Astrocyte of the cerebellum (primary cell): ENCODE results near the gene KRTAP6-1.

Source experiments
- DNase-seq: peaks from one replicate; pipeline ENCODE4 v3.0.0-alpha.2; 2011; ENCODE audit warnings: low read depth
- H3K4me3 ChIP-seq: 2 replicates; pipeline ENCODE4 v1.5.1; 2011; ENCODE audit warnings: mild to moderate bottlenecking, low read depth, low read length, moderate library complexity
- in situ Hi-C: cut with HindIII; loops from 2 replicates; pipeline ENCODE4 v1.10.0; 2017; ENCODE audit warnings: low sequenced_read_pairs
- TF ChIP-seq, protein P1 (sequence below): IDR thresholded peaks from 2 replicates; pipeline ENCODE4 v1.5.1; 2012; ENCODE audit warnings: low read length, low read depth, moderate library complexity, mild to moderate bottlenecking; ENCODE audit errors: missing control alignments

KRTAP6-1 gene

DNA sequence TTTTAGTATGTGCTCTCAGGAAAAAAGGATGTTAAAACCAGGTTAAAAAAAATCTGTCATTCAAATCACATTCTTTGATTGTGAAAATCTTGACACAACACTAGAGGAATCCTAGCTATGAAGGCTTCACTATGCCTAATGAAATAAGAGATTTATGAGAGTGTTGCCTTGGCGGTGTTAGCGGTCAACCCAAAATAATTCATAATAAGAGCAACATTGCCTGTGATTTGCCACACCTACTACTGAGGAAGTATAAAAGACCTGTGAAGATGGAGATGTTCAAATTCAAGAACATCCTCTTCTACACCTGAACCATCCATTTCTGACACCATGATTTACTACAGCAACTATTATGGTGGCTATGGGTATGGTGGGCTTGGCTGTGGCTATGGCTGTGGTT is 2.4 kb upstream of the KRTAP6-1 start, which contains the start of gene KRTAP20-1:
Gene KRTAP20-1, plus strand, starts transcription at position 301 of the 400 bp plus-strand sequence. Its CDS starts 30 bp downstream, at position 331.
- TF ChIP-seq, protein P1, sequence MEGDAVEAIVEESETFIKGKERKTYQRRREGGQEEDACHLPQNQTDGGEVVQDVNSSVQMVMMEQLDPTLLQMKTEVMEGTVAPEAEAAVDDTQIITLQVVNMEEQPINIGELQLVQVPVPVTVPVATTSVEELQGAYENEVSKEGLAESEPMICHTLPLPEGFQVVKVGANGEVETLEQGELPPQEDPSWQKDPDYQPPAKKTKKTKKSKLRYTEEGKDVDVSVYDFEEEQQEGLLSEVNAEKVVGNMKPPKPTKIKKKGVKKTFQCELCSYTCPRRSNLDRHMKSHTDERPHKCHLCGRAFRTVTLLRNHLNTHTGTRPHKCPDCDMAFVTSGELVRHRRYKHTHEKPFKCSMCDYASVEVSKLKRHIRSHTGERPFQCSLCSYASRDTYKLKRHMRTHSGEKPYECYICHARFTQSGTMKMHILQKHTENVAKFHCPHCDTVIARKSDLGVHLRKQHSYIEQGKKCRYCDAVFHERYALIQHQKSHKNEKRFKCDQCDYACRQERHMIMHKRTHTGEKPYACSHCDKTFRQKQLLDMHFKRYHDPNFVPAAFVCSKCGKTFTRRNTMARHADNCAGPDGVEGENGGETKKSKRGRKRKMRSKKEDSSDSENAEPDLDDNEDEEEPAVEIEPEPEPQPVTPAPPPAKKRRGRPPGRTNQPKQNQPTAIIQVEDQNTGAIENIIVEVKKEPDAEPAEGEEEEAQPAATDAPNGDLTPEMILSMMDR, result no peak
- H3K4me3 ChIP-seq, result no peak within 1 kb of the TSS
- DNase-seq, result no peak
- in situ Hi-C loops, result no loop called here

DNA sequence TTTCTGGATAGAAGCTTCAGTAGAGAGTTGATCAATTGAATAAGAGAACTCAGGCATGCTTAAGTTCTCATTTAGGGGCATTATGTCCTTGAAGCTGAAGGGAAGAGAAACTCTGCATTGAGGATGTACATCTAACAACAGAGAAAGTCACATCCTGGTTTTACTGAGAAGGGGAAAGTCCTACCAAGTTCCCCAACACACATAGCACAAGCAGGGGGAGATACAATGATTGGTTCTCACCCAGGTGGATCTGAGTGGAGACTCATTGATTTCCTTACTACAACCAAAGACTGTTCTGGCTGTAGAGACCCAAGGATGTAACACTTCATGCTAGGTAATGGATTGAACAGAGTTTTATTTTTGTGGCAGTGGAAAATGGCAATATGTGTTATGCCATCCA is 1.5 kb upstream of the KRTAP6-1 start:
- no peak overlapping the region for H3K4me3 ChIP-seq
- no peak for DNase-seq
- in situ Hi-C loops, result no loop called here
- TF ChIP-seq, protein P1, result no peak

DNA sequence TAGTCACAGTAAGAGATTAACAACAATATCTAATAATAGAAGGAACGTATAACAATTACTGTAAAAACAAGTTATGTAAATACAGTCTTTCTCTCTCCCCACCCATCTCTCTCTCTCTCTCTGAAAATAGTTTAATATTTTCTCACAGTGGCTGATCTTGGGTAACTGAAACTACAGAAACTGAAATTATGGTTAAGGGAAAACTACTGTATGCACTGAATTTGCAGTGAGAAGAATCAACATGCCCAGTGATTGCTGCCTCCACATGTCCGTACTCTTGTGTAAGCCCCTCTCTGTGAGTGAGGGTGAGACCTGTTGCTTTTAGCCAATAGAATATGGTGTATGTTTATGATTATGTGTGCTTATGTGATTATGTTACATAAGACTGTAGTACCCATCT is 1.6 kb downstream of the KRTAP6-1 start:
- in situ Hi-C loops, result no loop called here
- no peak overlapping the region for H3K4me3 ChIP-seq
- TF ChIP-seq, protein P1, result no peak
- no peak for DNase-seq

DNA sequence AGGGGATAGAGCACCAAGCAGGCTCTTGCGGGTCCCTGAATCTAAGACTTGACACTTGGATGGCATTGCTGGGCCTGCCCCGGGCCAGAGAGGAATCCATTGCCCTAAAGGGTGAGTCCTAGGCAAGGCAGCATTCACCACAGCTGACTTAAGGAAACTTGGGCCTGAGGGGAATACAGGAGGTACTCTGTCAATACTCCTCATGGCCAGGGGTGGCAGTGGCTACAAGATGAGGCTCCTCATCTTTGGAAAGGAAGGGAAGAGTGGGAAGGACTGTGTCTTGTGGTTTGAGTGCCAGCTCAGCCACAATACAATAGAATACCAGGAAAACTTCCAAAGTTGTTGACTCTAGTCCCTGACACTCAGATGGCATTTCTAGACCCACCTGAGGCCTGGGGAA is 7.8 kb downstream of the KRTAP6-1 start:
- no peak for DNase-seq
- in situ Hi-C loops, result no loop called here
- TF ChIP-seq, protein P1, result no peak
- no peak overlapping the region for H3K4me3 ChIP-seq

DNA sequence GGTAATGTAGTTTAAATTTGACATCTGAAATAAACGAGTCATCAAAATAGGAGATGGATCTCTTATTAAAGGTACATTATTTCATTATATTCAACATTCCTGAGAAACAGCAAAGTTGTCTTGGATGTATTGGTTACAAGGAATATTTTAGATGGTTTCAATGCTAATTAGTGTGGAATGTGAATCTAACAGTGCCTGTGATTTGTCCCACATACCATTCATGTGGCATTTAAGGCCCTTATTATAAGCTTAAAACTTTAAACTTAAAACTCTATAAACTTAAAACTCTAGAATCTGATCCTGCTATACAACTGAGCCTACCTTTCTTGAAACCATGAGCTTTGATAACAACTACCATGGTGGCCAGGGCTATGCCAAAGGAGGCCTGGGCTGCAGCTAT is 12.9 kb downstream of the KRTAP6-1 start, which contains the start of gene KRTAP22-1:
Gene KRTAP22-1, plus strand, starts transcription at position 301 of the 400 bp plus-strand sequence.
- in situ Hi-C loops, result no loop called here
- H3K4me3 ChIP-seq, result no peak within 1 kb of the TSS
- TF ChIP-seq, protein P1, result no peak
- no peak for DNase-seq

DNA sequence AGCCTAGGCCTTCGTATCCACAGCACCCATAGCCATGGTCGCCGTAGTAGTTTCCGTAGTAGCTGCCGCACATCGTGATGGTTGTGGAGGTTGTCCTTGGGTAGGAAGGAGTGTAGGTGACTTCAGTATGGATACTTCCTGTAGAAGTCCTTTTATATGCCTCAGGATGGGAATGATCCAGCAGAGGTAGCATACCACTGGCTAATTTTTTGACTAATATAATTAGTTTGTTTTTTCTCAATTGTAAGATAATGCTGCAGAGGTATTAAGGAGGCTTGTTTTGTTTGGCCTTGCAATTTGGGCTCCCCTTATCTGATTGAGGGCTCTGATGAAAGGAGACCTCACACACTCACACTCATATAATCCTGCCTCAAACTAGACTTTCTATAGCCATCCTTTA is 14.9 kb downstream of the KRTAP6-1 start, which contains the start of gene KRTAP6-2:
Gene KRTAP6-2, minus strand, starts transcription at position 101 of the 400 bp plus-strand sequence. Its CDS starts 28 bp downstream, at position 73.
- DNase-seq, result no peak
- in situ Hi-C loops, result no loop called here
- TF ChIP-seq, protein P1, result no peak
- no peak within 1 kb of the TSS for H3K4me3 ChIP-seq
